HG03342 (cell line): ENCODE data around the gene NLRP13.
"Not testable (repeated sequence)": the region's sequence is repeated elsewhere in the genome, so short reads cannot be mapped to it uniquely, and the experiment has no call there.

Experiments
- ATAC-seq: cut with Tn5 transposase; IDR thresholded peaks from one replicate; pipeline ENCODE4 v1.9.1; 2021; ENCODE audit warnings: mild to moderate bottlenecking, moderate library complexity; ENCODE audit not compliant: unreplicated experiment

Gene NLRP13

GRCh38 chr19:55931936-55932386, at the start of gene NLRP13:
Gene NLRP13 (minus strand): TSS chr19:55932336. CDS start chr19:55932311, 25 bp downstream.
- no peak for ATAC-seq

GRCh38 chr19:55980415-55980814, 48.3 kb upstream of the NLRP13 start:
- ATAC-seq: no peak

GRCh38 chr19:55973982-55974381, 41.8 kb upstream of the NLRP13 start:
- no peak for ATAC-seq

- no peak for ATAC-seq
These were observed 30.1 kb upstream of the NLRP13 start for GRCh38 chr19:55962186-55962585.

DNA sequence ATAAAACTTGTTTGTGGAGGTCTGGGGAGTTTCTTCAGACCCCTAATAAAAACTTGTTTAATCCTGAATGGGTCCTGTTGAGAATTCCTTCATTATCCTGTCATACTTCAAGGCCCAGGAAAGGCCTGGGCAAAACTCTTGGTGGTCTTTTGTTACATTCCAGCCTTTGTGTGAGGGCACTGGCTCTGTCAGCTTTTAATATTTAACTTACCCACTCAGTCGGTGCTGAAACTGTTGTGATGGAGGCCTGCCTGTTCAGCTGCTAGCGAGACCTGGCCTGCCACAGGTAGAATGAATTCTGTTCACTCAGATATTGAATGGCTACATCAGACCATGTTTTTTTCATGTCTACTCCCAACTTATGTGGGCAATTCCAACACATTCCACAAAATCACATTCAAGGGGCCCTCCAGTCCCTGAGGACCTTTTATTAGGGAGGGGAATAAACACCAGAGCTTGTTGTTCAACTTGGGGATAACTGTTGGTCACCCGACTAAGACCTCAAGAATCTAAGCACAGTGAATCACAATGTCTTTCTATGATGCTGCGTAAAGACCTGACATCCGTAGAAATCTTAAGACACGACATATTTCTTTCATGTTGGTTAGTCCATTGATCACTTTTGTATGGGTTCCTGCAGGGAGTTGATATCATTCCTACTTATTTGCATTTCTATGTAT, 28.0 kb upstream of the NLRP13 start:
- ATAC-seq: no peak

DNA sequence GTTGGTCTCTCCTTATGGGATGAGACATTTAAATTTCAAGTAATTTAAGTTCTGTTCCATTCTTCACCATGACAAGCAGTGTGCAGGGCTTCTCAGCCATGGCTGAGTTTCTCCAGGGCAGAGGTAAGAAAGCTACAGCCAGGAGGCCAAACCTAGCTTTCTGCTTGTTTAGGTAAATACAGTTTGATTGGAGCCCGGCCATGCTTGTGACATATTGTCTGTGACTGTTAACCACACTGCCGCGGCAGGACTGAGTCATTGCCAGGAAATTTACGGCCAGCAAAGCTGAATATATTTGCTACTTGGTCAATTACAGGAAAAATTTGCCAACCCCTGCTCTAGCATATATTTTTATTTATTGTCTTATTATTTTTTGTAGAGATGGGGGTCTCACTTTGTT, 26.2 kb upstream of the NLRP13 start:
- no peak for ATAC-seq

DNA sequence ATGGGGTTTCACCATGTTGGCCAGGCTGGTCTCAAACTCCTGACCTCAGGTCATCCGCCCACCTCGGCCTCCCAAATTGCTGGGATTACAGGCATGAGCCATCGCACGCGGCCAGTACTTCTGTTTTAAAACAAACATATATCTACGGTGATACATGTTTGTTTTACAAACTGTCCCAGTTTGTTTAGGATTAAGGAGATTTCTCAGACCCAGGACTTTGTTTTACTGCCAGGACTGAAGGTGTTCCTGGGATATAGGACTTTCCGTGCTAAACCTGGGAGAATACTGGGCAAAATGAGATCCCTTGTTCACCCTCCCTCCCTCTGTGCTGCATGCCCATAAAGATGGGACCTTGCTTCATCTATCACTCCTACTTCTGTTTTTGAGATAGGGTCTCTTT, 24.3 kb upstream of the NLRP13 start:
- no peak for ATAC-seq

DNA sequence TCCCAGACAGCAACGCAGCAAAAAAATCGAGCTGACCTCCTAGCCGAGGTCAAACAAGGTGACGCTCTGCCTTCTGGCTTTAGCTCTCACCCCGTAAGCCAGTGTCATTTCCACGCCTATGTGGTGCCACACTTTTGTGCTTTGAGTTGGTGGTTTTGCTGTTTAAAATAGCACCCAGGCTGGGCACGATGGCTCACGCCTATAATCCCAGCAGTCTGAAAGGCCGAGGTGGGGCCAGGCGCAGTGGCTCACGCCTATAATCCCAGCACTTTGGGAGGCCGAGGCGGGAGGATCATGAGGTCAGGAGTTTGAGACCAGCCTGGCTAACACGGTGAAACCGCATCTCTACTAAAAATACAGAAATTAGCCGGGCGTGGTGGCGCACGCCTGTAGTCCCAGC, 18.4 kb upstream of the NLRP13 start:
- not testable (repeated sequence) for ATAC-seq

DNA sequence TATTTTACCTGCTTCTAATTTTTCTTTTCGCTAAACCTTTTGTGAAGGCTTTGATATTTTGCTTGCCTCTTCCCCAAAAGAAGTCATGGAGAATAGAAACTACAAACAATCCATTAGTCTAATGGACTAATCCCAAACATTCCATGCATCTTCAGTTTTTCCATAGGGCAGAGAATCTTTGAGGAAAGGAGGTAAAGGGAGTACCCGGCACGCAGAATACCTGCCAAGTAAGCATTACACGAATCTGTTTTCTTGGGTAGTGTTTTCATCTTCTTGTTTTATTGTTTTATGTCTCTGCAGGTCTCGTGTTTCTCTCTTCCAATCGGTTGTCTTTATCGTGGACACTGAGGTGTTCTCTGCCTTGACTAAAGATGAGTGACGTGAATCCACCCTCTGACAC, 15.4 kb upstream of the NLRP13 start, which contains the start of gene NLRP8:
Gene NLRP8, plus strand, starts transcription at position 301 of the 400 bp plus-strand sequence.
- no peak for ATAC-seq

- no peak for ATAC-seq
These were observed 8.2 kb upstream of the NLRP13 start for GRCh38 chr19:55940306-55940705.

- no peak for ATAC-seq
These were observed 7.1 kb upstream of the NLRP13 start for GRCh38 chr19:55939206-55939605.

GRCh38 chr19:55935206-55935605, 3.1 kb upstream of the NLRP13 start:
- no peak for ATAC-seq

- ATAC-seq: no peak
These were observed 1.1 kb downstream of the NLRP13 start for GRCh38 chr19:55930996-55931515.

DNA sequence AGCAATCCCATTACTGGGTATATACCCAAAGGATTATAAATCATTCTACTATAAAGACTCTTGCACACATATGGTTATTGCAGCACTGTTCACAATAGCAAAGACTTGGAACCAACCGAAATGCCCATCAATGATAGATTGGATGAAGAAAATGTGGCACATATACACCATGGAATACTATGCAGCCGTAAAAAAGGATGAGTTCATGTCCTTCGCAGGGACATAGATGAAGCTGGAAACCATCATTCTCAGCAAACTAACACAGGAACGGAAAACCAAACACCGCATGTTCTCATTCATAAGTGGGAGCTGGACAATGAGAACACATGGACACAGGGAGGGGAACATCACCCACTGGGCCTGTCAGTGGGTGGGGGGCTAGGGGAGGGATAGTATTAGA, 2.9 kb downstream of the NLRP13 start:
- not testable (repeated sequence) for ATAC-seq

DNA sequence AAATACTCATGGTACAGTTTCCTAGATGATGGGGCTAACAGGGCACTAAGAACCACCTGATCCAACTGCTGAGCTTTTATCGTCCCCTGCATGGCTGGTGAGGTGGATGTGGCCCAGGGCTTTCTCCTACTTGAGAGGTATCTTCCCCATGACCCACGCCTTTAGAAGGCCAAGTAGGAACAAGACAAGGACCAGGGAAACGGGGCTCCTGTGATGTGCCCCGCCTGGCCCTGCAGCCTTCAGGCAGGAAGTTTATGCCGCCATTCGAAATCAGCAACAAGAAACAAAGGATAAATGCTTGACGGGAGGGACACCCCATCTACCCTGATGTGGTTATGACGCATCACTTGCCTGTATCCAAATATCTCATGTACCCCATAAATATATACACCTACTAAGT, 4.1 kb downstream of the NLRP13 start:
- ATAC-seq: no peak

- ATAC-seq: no peak
These were observed 8.6 kb downstream of the NLRP13 start for GRCh38 chr19:55923556-55923955.

DNA sequence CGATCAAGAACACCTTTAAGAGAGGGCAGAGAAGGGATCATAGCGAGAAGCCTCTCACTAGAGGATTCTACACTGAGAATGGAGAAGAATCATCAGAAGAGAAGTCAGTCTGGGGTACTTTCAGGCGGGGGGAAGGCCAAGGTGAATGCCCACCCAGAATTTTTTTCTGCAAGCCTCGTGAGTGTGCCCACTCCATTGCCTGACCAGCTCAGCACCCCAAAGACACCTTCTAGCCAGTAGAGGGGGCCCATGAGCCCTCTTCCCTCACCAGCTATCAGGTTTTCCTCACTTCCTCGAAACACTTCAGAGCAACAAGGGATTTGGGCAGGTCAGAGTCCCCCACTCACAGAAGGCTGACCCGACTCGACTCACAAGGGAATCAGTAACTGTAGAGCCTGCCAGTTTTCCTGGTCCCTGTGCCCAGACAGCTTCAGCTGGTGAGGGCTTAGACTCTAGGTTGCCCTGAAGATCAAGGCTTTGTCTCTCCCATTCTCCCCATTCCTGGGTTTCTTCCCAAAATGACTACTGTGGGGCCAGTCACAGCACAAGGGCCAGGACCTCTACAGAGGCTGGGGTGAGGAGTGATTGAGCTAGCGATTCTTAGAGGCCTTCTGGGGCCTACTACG, 18.4 kb downstream of the NLRP13 start:
- no peak for ATAC-seq

DNA sequence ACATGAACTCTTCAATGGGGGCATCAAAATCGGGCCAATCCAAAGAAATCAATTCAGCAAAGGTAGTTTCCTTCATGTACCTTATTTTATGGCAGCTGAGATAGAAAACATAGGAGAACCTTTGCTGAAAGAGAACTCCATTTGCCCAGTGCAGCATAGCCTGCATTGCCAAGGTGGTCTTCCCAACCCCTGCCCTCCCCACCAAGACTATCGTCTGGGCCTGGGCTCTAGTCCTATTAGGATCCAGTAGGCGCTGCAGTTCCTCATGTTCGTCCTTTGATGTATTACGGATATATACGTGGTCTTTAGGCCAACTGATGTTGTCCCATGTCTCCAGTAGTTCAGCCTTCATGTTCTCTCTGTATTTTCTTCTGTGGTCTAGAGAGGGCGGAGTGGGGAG, 19.2 kb downstream of the NLRP13 start:
- no peak for ATAC-seq

DNA sequence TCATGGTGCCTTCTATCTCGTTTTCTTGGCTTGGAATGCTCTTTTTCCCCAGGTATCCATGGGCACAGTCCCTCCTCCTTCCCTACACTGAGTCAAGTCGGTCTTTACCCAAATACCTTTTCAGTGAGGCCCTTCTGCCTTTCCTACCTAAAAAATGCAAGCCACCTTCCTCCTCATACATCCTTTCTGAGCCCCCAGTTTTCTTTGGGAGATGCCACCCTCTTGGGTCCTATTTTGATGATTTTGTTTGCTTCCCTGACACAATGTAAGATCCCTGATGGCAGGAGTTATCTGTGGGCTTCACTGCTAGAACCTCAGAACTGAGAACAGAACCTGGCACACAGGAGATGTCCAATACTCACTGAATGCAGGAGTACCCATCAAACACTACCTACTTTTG, 22.3 kb downstream of the NLRP13 start:
- no peak for ATAC-seq

GRCh38 chr19:55907746-55908145, 24.4 kb downstream of the NLRP13 start:
- no peak for ATAC-seq

DNA sequence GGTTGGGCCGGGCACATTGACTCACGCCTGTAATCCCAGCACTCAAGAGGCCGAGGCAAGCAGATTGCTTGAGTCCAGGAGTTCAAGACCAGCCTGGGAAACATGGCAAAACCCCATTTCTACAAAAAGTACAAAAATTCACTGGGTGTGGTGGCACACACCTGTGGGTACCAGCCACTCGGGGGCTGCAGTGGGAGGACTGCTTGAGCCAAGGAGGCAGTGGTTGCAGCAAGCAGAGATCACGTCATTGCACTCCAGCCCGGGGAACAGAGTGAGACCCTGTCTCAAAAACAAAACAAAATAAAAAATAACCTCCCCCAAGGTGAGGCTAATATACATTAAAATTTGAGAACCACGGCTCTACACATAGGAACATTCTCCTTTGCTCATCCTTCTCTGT, 24.9 kb downstream of the NLRP13 start:
- no peak for ATAC-seq

GRCh38 chr19:55902080-55902751, 29.9 kb downstream of the NLRP13 start:
- ATAC-seq: no peak
